B cell (primary cell): ENCODE measurements around the gene CC2D2B.
"Not testable (repeated sequence)": the region's sequence is repeated elsewhere in the genome, so short reads cannot be mapped to it uniquely, and the experiment has no call there.

Source experiments
- EZH2 ChIP-seq: IDR thresholded peaks from 2 replicates; pipeline ENCODE4 v1.6.1; 2012; ENCODE audit warnings: borderline replicate concordance, low read depth, mild to moderate bottlenecking, moderate library complexity, low read length; ENCODE audit not compliant: insufficient read depth, poor library complexity, severe bottlenecking
- TF ChIP-seq, protein P1 (sequence below): fragments of 200-600 bp; IDR thresholded peaks from one replicate; pipeline ENCODE4 v1.8.0; 2022; ENCODE audit warnings: antibody characterized with exemption, mild to moderate bottlenecking

DNA sequence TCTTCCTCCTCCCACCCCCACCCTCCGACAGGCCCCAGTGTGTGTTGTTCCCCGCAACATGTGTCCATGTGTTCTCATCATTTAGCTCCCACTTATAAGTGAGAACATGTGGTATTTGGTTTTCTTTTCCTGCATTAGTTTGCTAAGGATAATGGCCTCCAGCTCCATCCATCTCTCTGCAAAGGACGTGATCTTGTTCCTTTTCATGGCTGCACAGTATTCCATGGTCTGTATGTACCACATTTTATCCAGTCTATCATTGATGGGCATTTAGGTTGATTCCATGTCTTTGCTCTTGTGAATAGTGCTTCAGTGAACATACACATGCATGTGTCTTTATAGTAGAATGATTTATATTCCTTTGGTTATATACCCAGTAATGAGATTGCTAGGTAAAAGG is 140.2 kb downstream of the CC2D2B start:
- TF ChIP-seq, protein P1, sequence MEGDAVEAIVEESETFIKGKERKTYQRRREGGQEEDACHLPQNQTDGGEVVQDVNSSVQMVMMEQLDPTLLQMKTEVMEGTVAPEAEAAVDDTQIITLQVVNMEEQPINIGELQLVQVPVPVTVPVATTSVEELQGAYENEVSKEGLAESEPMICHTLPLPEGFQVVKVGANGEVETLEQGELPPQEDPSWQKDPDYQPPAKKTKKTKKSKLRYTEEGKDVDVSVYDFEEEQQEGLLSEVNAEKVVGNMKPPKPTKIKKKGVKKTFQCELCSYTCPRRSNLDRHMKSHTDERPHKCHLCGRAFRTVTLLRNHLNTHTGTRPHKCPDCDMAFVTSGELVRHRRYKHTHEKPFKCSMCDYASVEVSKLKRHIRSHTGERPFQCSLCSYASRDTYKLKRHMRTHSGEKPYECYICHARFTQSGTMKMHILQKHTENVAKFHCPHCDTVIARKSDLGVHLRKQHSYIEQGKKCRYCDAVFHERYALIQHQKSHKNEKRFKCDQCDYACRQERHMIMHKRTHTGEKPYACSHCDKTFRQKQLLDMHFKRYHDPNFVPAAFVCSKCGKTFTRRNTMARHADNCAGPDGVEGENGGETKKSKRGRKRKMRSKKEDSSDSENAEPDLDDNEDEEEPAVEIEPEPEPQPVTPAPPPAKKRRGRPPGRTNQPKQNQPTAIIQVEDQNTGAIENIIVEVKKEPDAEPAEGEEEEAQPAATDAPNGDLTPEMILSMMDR, result not testable (repeated sequence)
- not testable (repeated sequence) for TF ChIP-seq EZH2
